Measurements from ENCODE around the gene TRIP13.
"Not testable (repeated sequence)": the region's sequence is repeated elsewhere in the genome, so short reads cannot be mapped to it uniquely, and the experiment has no call there.

TRIP13 gene

GRCh38 chr5:900781-901180 lies 8.1 kb downstream of the TRIP13 start:
- DNase-seq, result no peak

- DNase-seq, result no peak
These were observed 9.6 kb downstream of the TRIP13 start for GRCh38 chr5:902129-902916.

- no peak for DNase-seq
These were observed 11.0 kb downstream of the TRIP13 start for GRCh38 chr5:903756-904096.

- no peak for DNase-seq
These were observed 12.5 kb downstream of the TRIP13 start for GRCh38 chr5:905139-905642.

GRCh38 chr5:907366-907910 lies 14.8 kb downstream of the TRIP13 start:
- DNase-seq, result no peak

GRCh38 chr5:908172-908571 lies 15.5 kb downstream of the TRIP13 start:
- no peak for DNase-seq

GRCh38 chr5:909086-909485 lies 16.4 kb downstream of the TRIP13 start:
- no peak for DNase-seq

- no peak for DNase-seq
These were observed 17.5 kb downstream of the TRIP13 start for GRCh38 chr5:909994-910768.

GRCh38 chr5:910769-911160 lies 18.1 kb downstream of the TRIP13 start:
- DNase-seq, result no peak

- no peak for DNase-seq
These were observed 18.9 kb downstream of the TRIP13 start for GRCh38 chr5:911601-912000.

- peak in 1 of 2 donors; percentile 14 for DNase-seq
These were observed 19.8 kb downstream of the TRIP13 start for GRCh38 chr5:912280-913091.

GRCh38 chr5:914174-914573 lies 21.5 kb downstream of the TRIP13 start:
- no peak for DNase-seq

GRCh38 chr5:914612-915011 lies 21.9 kb downstream of the TRIP13 start:
- DNase-seq, result no peak

- DNase-seq, result not testable (repeated sequence)
These were observed 22.7 kb downstream of the TRIP13 start for GRCh38 chr5:915346-915745.

GRCh38 chr5:915946-916345 lies 23.3 kb downstream of the TRIP13 start:
- DNase-seq, result no peak

- DNase-seq, result no peak
These were observed 24.0 kb downstream of the TRIP13 start for GRCh38 chr5:916441-917293.

GRCh38 chr5:918717-919116 lies 26.0 kb downstream of the TRIP13 start:
- DNase-seq, result not testable (repeated sequence)

- DNase-seq, result no peak
These were observed 26.8 kb downstream of the TRIP13 start for GRCh38 chr5:919356-920000.

GRCh38 chr5:920321-920720 lies 27.6 kb downstream of the TRIP13 start:
- no peak for DNase-seq

GRCh38 chr5:921456-922435 lies 29.1 kb downstream of the TRIP13 start:
- no peak for DNase-seq
